NB4 (cell line): ENCODE data around the gene UPB1.

Experiments used
- CTCF ChIP-seq: IDR thresholded peaks from one replicate; pipeline ENCODE4 v1.5.1; 2012; ENCODE audit warnings: low read depth, low read length
- MAX ChIP-seq: IDR thresholded peaks from 2 replicates; pipeline ENCODE4 v1.6.1; 2011; ENCODE audit warnings: low read depth, low read length
- MYC ChIP-seq: IDR thresholded peaks from 2 replicates; pipeline ENCODE4 v1.6.1; 2011; ENCODE audit warnings: low read depth, low read length
- POLR2A ChIP-seq: IDR thresholded peaks from 2 replicates; pipeline ENCODE4 v1.6.1; 2011; ENCODE audit warnings: mild to moderate bottlenecking; ENCODE audit not compliant: insufficient read length; ENCODE audit errors: extremely low read depth

- no peak for TF ChIP-seq CTCF
- TF ChIP-seq POLR2A = no peak
- no peak for TF ChIP-seq MAX
- TF ChIP-seq MYC = no peak
Observed at GRCh38 chr22:24482998-24483397, 12.1 kb upstream of the UPB1 start.
